Glutamatergic neuron (in vitro differentiated cells): ENCODE measurements around the gene PPTC7. TPM values are rescaled to one million over a fixed set of nuclear protein-coding genes. Genes with fewer than 3 reads are reported as not detected.
"Not testable (repeated sequence)": the region's sequence is repeated elsewhere in the genome, so short reads cannot be mapped to it uniquely, and the experiment has no call there.

Experiments used
- DNase-seq: peaks from one replicate; pipeline ENCODE4 v3.0.0; 2022
- H3K27ac Mint-ChIP-seq: one replicate; pipeline ENCODE4 v1.8.0; 2020; ENCODE audit warnings: mild to moderate bottlenecking, mixed read lengths, inconsistent platforms; ENCODE audit not compliant: unreplicated experiment
- H3K27me3 Mint-ChIP-seq: one replicate; pipeline ENCODE4 v1.8.0; 2020; ENCODE audit warnings: mild to moderate bottlenecking, moderate library complexity, mixed read lengths, inconsistent platforms; ENCODE audit not compliant: unreplicated experiment
- H3K36me3 Mint-ChIP-seq: one replicate; pipeline ENCODE4 v1.8.0; 2020; ENCODE audit warnings: mild to moderate bottlenecking, mixed read lengths, inconsistent platforms; ENCODE audit not compliant: unreplicated experiment
- H3K4me1 Mint-ChIP-seq: one replicate; pipeline ENCODE4 v1.8.0; 2020; ENCODE audit warnings: mild to moderate bottlenecking, low read depth, mixed read lengths, inconsistent platforms; ENCODE audit not compliant: unreplicated experiment
- H3K4me3 Mint-ChIP-seq: one replicate; pipeline ENCODE4 v1.8.0; 2020; ENCODE audit warnings: mild to moderate bottlenecking, mixed read lengths, inconsistent platforms; ENCODE audit not compliant: unreplicated experiment
- H3K9me3 Mint-ChIP-seq: one replicate; pipeline ENCODE4 v1.8.0; 2020; ENCODE audit warnings: mild to moderate bottlenecking, moderate library complexity, mixed read lengths, inconsistent platforms; ENCODE audit not compliant: unreplicated experiment
- CTCF ChIP-seq: fragments of 200-600 bp; sonication (generic); IDR thresholded peaks from one replicate; pipeline ENCODE4 v1.5.0; 2021; ENCODE audit not compliant: partially characterized antibody, unreplicated experiment
- total RNA-seq: library from RNA; stranded (reverse); fragmentation: NEBNext Ultra II Directional; extraction: Animal tissue kit (Norgen Biotek cat#: 25700); gene quantifications from one replicate; pipeline ENCODE4 v1.2.1, GENCODE V29; 2021; ENCODE audit not compliant: unreplicated experiment

PPTC7 gene
- total RNA-seq, 1 donor from 2014 or later = 11.4 TPM

GRCh38 chr12:110592078-110592477 is 9.0 kb upstream of the PPTC7 start:
- no peak for DNase-seq
- H3K9me3 Mint-ChIP-seq = no peaks in the 10 kb centered on the region
- no peak for TF ChIP-seq CTCF
- H3K27ac Mint-ChIP-seq = no peak overlapping the region
- no peak overlapping the region for H3K4me3 Mint-ChIP-seq
- H3K27me3 Mint-ChIP-seq = peaks cover 2% of the 10 kb centered on the region
- H3K4me1 Mint-ChIP-seq = no peaks in the 10 kb centered on the region
- H3K36me3 Mint-ChIP-seq = no peaks in the 10 kb centered on the region

GRCh38 chr12:110591451-110592051 is 8.4 kb upstream of the PPTC7 start:
- Mint-ChIP-seq H3K4me3 (no peak overlapping the region), H3K4me1 (no peaks in the 10 kb centered on the region), H3K27me3 (peaks cover 2% of the 10 kb centered on the region), H3K27ac (no peak overlapping the region), H3K36me3 (no peaks in the 10 kb centered on the region), H3K9me3 (no peaks in the 10 kb centered on the region)
- TF ChIP-seq CTCF = no peak
- DNase-seq = no peak

GRCh38 chr12:110590806-110591326 is 7.7 kb upstream of the PPTC7 start:
- no peaks in the 10 kb centered on the region for H3K9me3 Mint-ChIP-seq
- no peak overlapping the region for H3K4me3 Mint-ChIP-seq
- no peaks in the 10 kb centered on the region for H3K4me1 Mint-ChIP-seq
- no peak for DNase-seq
- no peak for TF ChIP-seq CTCF
- peaks cover 2% of the 10 kb centered on the region for H3K27me3 Mint-ChIP-seq
- H3K27ac Mint-ChIP-seq = no peak overlapping the region
- H3K36me3 Mint-ChIP-seq = no peaks in the 10 kb centered on the region

GRCh38 chr12:110590059-110590458 is 6.9 kb upstream of the PPTC7 start:
- Mint-ChIP-seq H3K4me3 (no peak overlapping the region), H3K4me1 (no peaks in the 10 kb centered on the region), H3K36me3 (no peaks in the 10 kb centered on the region), H3K27me3 (peaks cover 2% of the 10 kb centered on the region), H3K9me3 (no peaks in the 10 kb centered on the region), H3K27ac (no peak overlapping the region)
- no peak for TF ChIP-seq CTCF
- DNase-seq = no peak

GRCh38 chr12:110587102-110587501 is 4.0 kb upstream of the PPTC7 start:
- DNase-seq, H3K36me3 Mint-ChIP-seq: not testable (repeated sequence)

More at GRCh38 chr12:110587102-110587501, 4.0 kb upstream of the PPTC7 start:
- not testable (repeated sequence) for H3K27ac Mint-ChIP-seq, H3K9me3 Mint-ChIP-seq, H3K4me1 Mint-ChIP-seq, H3K4me3 Mint-ChIP-seq, H3K27me3 Mint-ChIP-seq
